GM18861 (cell line): ENCODE measurements around the gene PADI3.

Source experiments
- ATAC-seq: cut with Tn5 transposase; IDR thresholded peaks from one replicate; pipeline ENCODE4 v1.9.1; 2021; ENCODE audit not compliant: unreplicated experiment

Gene PADI3, protein sequence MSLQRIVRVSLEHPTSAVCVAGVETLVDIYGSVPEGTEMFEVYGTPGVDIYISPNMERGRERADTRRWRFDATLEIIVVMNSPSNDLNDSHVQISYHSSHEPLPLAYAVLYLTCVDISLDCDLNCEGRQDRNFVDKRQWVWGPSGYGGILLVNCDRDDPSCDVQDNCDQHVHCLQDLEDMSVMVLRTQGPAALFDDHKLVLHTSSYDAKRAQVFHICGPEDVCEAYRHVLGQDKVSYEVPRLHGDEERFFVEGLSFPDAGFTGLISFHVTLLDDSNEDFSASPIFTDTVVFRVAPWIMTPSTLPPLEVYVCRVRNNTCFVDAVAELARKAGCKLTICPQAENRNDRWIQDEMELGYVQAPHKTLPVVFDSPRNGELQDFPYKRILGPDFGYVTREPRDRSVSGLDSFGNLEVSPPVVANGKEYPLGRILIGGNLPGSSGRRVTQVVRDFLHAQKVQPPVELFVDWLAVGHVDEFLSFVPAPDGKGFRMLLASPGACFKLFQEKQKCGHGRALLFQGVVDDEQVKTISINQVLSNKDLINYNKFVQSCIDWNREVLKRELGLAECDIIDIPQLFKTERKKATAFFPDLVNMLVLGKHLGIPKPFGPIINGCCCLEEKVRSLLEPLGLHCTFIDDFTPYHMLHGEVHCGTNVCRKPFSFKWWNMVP

DNA sequence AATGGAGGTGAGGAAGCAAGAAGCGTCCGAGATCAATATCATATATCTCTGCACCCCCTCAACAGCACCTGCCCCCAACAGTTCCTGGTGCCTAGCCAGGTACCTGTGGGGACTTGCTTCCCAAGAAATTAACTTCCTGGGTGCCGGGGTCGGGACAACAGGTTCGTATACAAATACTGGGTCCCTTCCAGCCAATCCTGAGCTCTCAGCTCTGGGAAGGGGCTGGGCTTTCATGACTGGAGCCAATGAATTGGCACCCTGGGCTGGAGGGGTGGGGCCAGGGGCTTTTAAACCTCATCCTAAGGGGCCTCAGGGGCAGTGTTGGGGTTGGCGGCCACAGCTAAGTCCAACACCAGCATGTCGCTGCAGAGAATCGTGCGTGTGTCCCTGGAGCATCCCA lies at the start of gene PADI3:
PADI3 (plus strand) TSS at position 318 of the 400 bp plus-strand sequence; CDS start at position 358, 40 bp downstream.
- no peak for ATAC-seq

DNA sequence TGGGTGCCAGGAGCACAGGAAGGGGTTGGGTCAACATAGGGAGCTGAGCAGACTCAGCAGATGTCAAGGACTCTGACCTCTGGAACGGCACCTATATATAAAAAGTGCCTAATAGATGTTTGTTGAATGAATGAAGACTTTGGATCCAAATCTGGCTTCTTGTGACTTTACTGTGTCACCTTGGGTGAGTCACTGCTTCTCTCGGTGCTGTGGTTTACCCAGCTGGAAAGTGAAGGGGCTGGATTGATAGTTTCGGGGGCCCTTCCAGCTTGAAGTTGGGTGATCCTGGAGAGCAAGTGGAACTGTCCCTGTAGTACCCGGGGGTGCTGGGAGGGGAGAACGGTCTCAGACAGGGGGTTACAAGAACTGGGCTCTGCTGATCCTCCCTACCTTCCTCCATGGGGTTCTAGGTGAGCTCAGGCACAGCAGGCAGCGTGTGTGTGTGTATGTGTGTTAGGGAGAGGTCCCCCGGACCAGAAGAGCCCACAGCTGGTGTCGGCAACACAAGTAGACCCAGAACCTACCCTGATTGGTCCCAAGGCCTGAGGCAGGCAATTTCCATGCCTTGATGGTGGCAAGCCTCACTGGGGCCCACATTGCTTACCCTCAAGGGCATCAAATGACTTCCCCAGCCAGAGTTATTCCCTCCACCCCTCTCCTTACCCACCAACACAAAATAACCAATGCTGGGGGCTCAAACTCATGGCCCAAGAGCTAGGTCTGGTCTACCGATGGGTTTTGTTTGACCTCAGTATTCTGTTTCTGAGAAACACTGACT lies 49.4 kb upstream of the PADI3 start:
- ATAC-seq: no peak

DNA sequence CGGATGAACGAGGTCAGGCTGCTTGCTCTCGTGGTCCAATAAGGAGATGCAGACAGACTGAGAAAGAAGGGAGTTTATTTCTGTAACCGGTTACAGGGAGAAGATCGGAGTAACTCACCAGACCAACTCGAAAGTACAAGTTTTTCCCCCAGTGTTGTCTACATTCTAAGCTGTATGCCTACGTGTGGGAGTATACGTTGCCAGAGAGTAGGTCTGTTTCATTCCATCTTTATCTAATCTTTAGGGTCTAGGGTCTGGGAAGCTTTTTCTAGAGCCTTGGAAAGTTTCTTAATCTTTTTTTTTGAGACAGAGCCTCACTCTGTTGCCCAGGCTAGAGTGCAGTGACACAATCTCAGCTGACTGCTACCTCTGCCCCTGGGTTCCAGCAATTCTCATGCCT lies 48.7 kb upstream of the PADI3 start:
- no peak for ATAC-seq

DNA sequence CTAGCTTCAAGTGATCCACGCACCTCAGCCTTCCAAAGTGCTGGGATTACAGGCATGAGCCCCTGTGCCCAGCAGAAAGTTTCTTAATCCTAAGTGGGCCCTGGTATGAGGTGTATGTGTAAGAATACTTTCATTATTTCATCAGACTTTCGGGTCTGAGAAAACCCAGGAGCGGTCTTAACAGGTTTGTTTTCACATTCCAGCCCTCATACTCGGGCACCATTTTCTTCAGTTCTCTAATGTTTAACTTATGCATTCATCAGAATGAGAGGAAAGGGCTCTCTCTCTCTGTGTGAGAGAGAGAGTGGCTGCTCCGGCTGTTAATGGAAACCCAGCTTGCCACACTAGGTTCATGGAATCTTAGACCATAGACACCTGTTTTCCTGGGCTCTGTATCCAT lies 48.1 kb upstream of the PADI3 start:
- ATAC-seq: no peak

DNA sequence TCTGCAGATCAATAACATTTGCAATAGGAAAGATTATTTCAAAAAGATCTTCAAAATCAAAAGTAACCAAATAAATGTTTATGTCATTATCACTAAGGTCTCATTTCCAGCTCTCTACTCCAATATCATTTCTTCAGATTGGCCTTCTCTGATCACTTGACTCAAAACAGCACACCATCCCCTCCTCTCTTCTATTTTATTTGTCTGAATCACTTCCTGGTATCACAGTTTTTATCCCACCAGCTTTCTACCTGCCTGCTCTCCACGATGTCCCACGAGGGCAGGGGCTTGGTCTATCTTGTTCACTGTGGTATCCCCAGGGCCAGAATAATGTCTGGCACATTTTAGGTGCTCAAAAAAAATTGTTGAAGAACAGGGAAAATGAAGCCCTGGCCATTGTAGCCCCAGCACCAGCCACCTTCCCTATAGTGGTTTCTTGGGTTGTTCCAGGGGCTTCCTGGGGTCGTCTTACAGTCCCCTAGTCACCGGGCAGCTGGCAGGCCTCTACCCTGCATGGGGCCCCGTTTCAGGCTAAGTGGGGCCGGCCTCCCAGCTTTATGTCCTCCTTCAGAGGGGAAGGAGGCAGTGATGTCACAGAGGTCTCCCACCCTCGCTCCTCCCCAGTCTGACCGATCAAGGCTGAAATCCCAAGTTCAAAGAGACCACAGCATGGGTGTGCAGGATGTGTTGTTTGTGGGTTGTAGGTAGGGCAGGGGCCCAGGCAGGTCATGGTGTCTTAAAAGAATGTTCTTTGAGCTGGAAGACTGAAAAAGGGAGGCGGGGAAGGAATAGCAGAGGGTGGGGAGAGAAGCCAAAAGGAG lies 47.5 kb upstream of the PADI3 start:
- no peak for ATAC-seq

DNA sequence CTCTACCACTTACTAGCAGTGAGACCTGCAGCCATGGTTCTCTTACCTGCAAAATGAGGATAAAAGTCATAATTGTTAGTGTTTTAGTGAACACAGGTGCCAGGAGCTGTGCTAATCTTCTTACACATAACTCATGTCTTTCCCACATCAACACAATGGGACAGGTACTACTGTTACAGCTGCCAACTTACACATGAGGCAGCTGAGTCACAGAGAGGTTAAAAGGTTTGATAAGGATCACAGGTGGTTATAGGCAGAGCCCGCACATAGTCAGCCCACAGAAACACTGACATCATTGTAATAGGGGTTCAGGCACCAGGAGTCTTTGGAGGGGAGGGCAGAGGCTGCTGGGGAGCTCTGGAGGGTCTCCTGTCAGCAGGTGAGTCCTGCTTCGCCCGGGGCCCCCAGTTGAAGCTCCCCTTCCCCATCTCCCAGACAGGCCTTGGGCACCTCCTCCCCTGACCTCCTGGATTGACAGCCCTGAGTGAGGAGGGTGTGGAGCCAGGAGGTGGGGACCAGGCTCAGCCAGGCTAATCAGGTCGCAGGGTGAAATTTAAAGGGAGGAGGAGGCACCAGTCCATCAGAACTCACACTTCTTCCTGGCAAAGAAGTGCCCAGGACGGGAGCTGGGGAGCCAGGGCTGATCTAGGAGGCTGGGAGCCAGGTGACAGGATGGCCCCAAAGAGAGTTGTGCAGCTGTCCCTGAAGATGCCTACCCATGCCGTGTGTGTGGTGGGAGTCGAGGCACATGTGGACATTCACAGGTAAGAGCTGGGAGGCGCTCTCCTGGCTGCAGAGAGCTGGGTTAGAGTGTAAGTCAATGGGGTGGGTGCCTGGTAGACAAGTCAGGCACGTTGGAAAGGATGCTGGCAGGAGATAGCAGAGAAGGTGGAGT lies 44.1 kb upstream of the PADI3 start, which contains the start of gene PADI1:
PADI1 (plus strand) TSS at position 583 of the 895 bp plus-strand sequence; CDS start at position 673, 90 bp downstream.
- ATAC-seq: no peak

DNA sequence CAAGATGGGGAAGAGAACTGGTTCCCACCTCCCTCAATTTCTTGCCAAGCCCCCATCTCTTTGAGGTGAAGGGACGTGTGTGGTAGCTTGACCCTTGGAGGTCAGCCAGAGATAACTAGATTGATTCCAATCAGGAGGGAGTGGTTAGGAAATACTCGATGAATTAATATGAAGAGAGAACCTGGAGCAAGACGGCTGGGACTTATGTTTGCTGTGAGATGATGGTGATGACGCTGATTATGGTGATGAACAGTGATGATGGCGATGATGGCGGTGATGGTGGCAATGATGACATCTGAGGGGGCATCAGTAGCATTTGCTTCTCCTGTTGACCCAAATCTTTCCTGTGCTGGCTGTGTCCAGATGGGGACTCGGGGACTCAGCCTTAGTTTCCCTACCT lies 43.2 kb upstream of the PADI3 start:
- ATAC-seq: no peak

DNA sequence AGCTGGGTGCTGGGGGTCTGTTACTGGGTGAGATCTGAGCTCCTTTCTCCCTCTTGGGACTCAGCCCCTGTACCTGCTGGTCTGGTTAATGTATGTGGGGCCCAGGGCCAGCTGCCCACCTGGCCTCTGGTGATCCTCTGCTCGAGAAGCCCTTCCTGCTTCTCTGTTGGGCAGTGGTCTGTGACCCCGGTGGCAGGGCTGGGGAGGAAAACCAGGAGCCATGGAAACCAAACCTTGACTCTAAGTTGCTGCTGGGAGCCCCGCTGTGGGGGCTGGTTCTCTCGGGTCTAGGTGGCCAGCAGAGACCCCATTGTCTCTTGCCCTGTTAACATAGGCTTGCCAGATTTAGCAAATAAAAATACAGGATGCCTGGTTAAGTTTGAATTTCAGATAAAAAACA lies 42.7 kb upstream of the PADI3 start:
- no peak for ATAC-seq

DNA sequence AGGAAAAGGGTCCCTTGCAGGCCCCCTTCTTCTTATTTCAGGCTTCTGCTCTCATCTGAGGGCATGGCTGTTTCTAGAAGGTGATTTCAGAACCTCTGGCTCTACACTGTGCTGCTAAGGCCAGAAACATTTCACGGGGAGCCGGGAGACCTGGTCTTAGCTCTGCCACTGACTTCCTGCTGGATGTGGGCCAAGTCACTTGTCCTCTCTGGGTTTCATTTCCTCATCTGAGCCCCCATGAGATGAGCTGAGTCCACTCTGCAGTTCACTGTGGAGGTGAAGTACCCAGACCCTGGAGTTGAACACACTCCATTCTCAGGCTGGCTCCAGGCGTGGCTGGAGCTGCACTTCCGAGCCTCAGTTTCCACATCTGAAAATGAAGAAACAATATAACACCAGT lies 41.9 kb upstream of the PADI3 start:
- ATAC-seq: no peak

DNA sequence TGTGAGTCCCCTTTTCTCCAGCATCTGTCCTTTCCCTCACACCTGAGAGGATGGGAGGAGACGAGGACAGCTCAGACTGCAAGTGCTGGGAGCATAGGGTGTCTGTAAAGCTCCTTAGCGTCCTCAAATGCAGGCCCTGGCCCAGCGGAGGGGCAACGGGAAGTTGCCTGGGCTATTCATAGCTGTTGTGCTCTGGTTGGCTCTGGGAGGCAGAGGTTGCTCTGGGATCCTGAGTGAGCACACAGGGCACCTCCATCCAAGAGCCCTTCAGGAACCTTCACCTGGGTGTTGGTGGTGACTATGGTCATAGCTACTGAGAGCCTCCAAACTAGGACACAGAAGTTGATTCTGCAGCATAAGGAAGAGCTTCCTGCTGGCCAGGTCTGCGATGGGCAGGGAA lies 41.4 kb upstream of the PADI3 start:
- ATAC-seq: no peak

DNA sequence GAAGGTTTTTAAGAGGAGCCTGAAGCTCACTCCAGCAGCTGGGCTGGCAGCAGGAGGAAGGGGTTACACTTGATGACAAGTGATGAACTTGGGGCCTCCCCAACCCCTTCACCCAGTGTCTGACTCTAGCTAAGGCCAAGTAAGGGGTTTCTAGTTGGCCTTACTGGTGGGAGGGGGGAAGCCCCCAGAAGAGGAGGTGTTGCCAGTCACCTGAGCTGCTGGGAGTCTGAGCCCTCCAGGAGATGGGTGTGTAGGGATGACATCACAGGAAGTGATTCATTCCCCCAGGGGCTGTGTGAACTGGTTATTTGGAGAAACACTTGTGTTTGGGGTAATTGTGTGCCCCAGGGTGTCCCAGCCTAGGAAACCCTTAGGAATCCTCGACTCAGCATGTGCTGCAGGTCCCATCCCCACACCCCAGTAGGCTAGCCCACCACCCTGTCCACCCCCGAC lies 40.9 kb upstream of the PADI3 start:
- ATAC-seq: peak; percentile 55

DNA sequence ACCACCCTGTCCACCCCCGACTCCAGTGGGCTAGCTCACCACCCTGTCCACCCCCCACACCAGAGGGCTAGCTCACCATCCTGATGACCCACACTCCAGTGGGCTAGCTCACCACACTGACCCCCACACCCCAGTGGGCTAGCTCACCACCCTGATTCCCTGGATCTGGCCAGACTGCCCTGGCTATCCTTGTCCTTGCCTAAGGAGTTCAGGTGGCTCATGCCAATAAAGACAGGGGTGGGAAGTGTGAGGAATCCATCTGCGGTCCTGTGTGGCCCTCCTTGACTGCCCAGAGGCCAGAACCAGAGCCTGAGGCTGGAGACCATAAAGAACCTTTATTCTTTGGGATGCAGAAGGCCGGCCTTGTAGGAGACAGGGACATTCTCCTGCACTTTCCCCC lies 40.4 kb upstream of the PADI3 start:
- ATAC-seq: no peak

DNA sequence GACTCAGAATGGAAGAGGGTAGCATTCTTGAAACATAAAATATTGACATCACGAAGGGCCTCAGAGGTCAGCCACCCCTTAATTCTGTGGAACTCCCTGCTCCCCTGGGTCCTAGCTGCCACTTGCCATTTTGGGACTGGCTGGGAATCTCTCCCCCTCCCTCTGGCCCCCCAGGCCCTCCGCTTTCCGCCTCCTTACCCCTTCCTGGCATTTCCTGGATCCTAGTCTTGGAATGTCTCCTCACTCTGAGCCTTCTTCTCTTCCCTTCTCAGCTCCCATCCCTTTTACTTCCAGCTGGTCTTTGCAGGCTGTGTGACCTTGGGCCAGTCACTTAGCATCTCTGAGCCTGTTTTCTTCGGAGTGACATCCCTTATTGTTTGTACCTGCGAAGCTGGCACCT lies 39.5 kb upstream of the PADI3 start:
- ATAC-seq: no peak

DNA sequence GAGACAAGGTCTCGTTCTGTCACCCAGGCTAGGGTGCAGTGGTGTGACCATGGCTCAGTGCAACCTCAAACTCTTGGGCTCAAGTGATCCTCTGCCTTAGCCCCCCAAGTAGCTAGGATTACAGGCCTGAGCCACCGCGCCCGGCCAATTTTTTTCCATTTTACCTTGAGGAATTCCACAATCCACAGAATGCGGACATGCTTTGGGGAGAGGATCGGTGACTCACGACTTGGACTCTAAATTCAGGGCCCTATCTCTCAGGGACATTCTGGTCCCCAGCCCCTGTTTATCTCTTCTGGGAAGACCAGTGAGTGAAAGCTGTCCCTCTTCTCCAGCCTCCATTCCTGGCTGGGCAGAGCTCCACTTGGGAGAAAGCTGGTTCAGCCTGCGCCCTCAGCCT lies 38.7 kb upstream of the PADI3 start:
- ATAC-seq: no peak

DNA sequence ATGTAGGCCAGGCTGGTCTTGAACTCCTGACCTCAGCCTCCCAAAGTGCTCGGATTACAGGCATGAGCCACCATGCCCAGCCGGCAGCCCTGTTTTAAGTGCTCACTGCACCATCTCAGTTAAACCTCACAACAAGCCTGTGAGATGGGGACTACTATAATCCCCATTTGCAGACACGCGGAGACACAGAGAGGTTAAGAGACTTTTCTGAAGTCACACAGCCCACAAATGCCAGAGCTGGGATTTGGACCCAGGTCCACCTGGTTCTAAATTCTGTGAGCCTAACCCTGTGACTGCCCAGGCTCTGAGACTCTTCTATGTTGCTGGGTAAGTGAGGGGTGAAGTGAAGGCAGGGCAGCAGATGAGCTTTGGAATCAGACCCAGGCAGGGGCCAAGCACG lies 37.5 kb upstream of the PADI3 start:
- no peak for ATAC-seq

DNA sequence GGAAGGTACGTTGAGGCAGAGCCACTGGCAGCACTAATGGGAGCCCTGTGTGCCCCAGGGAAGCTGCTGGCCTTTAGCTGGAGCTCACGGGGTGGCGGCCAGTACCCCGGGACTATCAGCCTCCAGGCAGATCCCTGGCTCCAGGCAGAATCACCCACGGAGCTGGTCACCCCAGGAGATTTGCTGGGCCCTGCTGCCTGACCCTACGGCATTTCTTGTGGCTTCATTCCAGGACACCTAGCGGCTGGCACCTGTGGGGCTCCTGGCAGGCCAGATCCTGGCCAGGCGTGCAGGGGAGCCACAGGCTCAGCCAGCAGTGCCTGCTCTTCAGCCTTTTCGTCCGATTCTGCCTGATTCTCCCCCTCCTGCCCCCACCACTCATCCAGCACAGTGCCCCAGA lies 36.9 kb upstream of the PADI3 start:
- no peak for ATAC-seq

DNA sequence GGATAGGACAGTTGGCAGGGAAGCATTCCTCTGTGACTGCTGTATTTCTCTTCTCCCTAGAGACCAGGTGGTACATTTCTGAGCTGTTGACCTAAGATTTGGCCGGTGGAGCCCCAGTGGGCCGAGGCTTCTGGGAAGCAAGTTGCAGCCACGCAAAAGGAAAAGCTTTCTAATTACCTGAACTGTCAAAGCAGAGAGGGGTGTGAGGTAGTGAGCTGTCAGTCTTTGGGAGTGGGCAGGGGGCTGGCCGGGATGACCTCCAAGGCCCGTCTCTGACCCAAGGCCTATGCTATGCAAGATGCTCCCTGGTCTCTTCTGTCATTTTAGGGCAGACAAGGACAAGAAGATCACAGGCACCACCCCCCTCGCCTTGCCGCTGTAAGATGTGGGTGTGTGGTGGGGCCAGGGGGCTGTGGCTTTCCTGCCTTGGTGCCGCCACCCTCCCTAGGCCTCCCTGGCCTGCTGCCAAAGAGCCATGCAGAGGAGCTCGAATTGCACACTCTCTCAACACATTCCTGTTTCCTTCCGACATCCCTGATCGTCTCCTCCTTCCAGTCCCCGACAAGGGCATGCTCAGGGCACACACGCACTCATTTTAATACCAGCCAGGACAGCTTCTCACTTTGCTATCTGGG lies 36.3 kb upstream of the PADI3 start:
- ATAC-seq: no peak

DNA sequence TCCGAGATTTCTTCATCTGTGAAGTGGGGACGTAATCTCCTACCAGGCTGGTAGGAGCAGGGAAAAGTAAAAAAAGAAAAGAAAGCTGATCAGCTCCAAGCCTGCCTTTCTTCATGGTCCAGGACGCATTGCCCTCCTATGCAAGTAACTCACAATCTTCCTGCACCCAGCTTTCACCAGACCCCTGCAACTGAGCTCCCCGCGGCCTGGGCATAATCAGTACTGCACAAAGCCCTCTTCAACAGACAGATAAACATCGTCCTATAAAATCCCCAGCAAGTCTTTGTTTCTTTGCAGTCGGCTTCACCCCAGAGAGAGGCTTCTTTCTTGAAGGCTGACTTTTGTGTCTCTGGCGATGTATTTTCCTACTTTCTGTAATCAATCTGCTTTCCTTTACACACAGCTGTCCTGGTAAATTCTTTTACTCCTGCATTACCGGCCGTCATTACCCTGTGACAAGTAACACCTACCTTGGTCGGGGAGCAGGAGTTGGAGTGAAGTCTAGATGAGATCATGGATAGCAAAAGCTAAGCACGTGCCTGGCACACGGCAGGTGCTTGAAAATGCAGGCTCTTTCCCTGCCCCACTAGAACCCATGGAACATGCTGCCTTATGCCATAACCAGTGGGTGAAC lies 35.6 kb upstream of the PADI3 start:
- no peak for ATAC-seq

DNA sequence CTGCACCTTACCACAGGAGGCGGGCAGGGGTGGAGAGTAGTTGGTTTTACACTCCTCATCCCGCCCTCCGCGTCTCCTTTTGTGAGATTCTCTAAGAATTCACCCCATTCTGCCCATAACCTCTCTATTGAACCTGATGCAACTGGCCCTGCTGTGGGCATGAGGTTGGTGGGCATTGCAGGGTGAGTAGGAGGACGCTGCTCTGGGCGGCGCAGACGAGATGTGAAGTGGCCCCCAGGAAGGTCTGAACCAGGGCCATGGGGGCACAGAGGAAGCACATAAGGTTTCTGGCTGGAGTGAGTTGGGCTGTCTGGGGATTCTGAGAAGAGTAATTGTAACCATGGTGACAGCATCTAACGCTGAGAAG lies 35.1 kb upstream of the PADI3 start:
- ATAC-seq: no peak
